Mesenchymal stem cell (in vitro differentiated cells and primary cell): ENCODE results near the gene KRT71.
A peak's percentile ranks its signal among the peaks of the same experiment; 100 is the strongest.

Experiments
- DNase-seq: peaks from one replicate; pipeline ENCODE4 v3.0.0-alpha.2; 2013
- H2AFZ ChIP-seq: one replicate; pipeline ENCODE4 v1.6.1; 2013; ENCODE audit warnings: low read depth, mild to moderate bottlenecking, control low read depth, inconsistent platforms, low read length, moderate library complexity
- H2AK5ac ChIP-seq: 2 replicates; pipeline ENCODE4 v1.6.1; 2013; ENCODE audit warnings: low read length, moderate library complexity, mild to moderate bottlenecking, inconsistent platforms; ENCODE audit not compliant: severe bottlenecking
- H2BK120ac ChIP-seq: one replicate; pipeline ENCODE4 v1.6.1; 2013; ENCODE audit warnings: low read depth, mild to moderate bottlenecking, inconsistent platforms, low read length, moderate library complexity
- H2BK12ac ChIP-seq, 2 experiments: one replicate each; pipeline ENCODE4 v1.6.1; 2013; ENCODE audit warnings: inconsistent platforms in 2 of 2, low read length in 2 of 2, mild to moderate bottlenecking in 2 of 2, moderate library complexity in 2 of 2, control low read depth in 1 of 2
- H2BK15ac ChIP-seq: one replicate; pipeline ENCODE4 v1.6.1; 2013; ENCODE audit warnings: mild to moderate bottlenecking, low read depth, inconsistent platforms; ENCODE audit not compliant: poor library complexity, severe bottlenecking
- H2BK5ac ChIP-seq: 2 replicates; pipeline ENCODE4 v1.6.1; 2013; ENCODE audit warnings: low read depth, mild to moderate bottlenecking, low read length, control low read depth, inconsistent platforms; ENCODE audit not compliant: poor library complexity, severe bottlenecking
- H3K14ac ChIP-seq, 2 experiments: one replicate each; pipeline ENCODE4 v1.6.1; 2013; ENCODE audit warnings: inconsistent platforms in 2 of 2, low read length in 2 of 2, control low read depth in 1 of 2, mild to moderate bottlenecking in 1 of 2, moderate library complexity in 1 of 2
- H3K18ac ChIP-seq, 2 experiments: one replicate each; pipeline ENCODE4 v1.6.1; 2013; ENCODE audit warnings: inconsistent platforms in 2 of 2, low read length in 2 of 2, control low read depth in 1 of 2, low read depth in 1 of 2, mild to moderate bottlenecking in 1 of 2
- H3K23ac ChIP-seq, 2 experiments: one replicate each; pipeline ENCODE4 v1.6.1; 2013; ENCODE audit warnings: inconsistent platforms in 2 of 2, low read length in 2 of 2, mild to moderate bottlenecking in 2 of 2, moderate library complexity in 2 of 2, control low read depth in 1 of 2
- H3K27ac ChIP-seq: 2 replicates; pipeline ENCODE4 v1.5.1; 2013; ENCODE audit warnings: mild to moderate bottlenecking, moderate library complexity, low read length, control low read depth, inconsistent platforms; ENCODE audit not compliant: poor library complexity, severe bottlenecking
- H3K27me3 ChIP-seq, 2 experiments: 2 replicates each; pipeline versions ENCODE4 v1.6.1 to v1.7.0; 2013; ENCODE audit warnings: low read length in 2 of 2, mild to moderate bottlenecking in 2 of 2, moderate library complexity in 2 of 2, control low read depth in 1 of 2, inconsistent platforms in 1 of 2; ENCODE audit not compliant: control insufficient read depth in 1 of 2, insufficient read depth in 1 of 2
- H3K36me3 ChIP-seq, 2 experiments: 2 replicates each; pipeline versions ENCODE4 v1.6.1 to v1.7.0; 2013; ENCODE audit warnings: low read length in 2 of 2, control low read depth in 1 of 2, inconsistent platforms in 1 of 2, low read depth in 1 of 2, mild to moderate bottlenecking in 1 of 2; ENCODE audit not compliant: insufficient read depth in 2 of 2, control insufficient read depth in 1 of 2
- H3K4ac ChIP-seq, 2 experiments: one replicate each; pipeline ENCODE4 v1.6.1; 2013; ENCODE audit warnings: inconsistent platforms in 2 of 2, low read length in 2 of 2, mild to moderate bottlenecking in 2 of 2, moderate library complexity in 2 of 2, control low read depth in 1 of 2, low read depth in 1 of 2
- H3K4me1 ChIP-seq: 2 replicates; pipeline ENCODE4 v1.6.1; 2013; ENCODE audit warnings: low read depth, low read length, control low read depth; ENCODE audit not compliant: control insufficient read depth, insufficient read depth
- H3K4me2 ChIP-seq: 2 replicates; pipeline ENCODE4 v1.6.1; 2013; ENCODE audit warnings: low read length, mild to moderate bottlenecking, inconsistent platforms; ENCODE audit not compliant: poor library complexity, severe bottlenecking
- H3K4me3 ChIP-seq, 2 experiments: 2 replicates each; pipeline versions ENCODE4 v1.5.1 to v1.7.0; 2013; ENCODE audit warnings: low read length in 2 of 2, mild to moderate bottlenecking in 2 of 2, control low read depth in 1 of 2, low read depth in 1 of 2; ENCODE audit not compliant: insufficient read depth in 1 of 2
- H3K79me1 ChIP-seq: replicated peaks from 2 replicates; pipeline ENCODE4 v1.6.1; 2013; ENCODE audit warnings: mild to moderate bottlenecking, control low read depth, low read length, inconsistent platforms; ENCODE audit not compliant: poor library complexity, severe bottlenecking
- H3K9ac ChIP-seq: 2 replicates; pipeline ENCODE4 v1.7.0; 2013; ENCODE audit warnings: mild to moderate bottlenecking, low read length, moderate library complexity
- H3K9me3 ChIP-seq: 2 replicates; pipeline ENCODE4 v1.7.0; 2013; ENCODE audit warnings: mild to moderate bottlenecking, low read length; ENCODE audit not compliant: control insufficient read depth
- H4K8ac ChIP-seq: one replicate; pipeline ENCODE4 v1.6.1; 2013; ENCODE audit warnings: inconsistent platforms, mild to moderate bottlenecking, low read length, moderate library complexity
- H4K91ac ChIP-seq: one replicate; pipeline ENCODE4 v1.6.1; 2013; ENCODE audit warnings: mild to moderate bottlenecking, low read length, inconsistent platforms
- WGBS: methylation state at CpG from one replicate; pipeline ENCODE4 v1.1.7; 2013; ENCODE audit warnings: mixed read lengths; 5-methylcytosine and 5-hydroxymethylcytosine counted together

The KRT71 gene

GRCh38 chr12:52542157-52542556 is 10.8 kb downstream of the KRT71 start:
- no peaks in the 10 kb centered on the region for H3K4me1 ChIP-seq
- peaks cover 0 to 44% of the 10 kb centered on the region in 2 experiments for H3K27me3 ChIP-seq
- DNase-seq = no peak
- H3K23ac ChIP-seq = no peak overlapping the region
- no peak overlapping the region for H2BK12ac ChIP-seq
- H2BK5ac ChIP-seq = no peak overlapping the region
- no peak overlapping the region for H2AK5ac ChIP-seq
- H2BK120ac ChIP-seq = no peak overlapping the region
- no peak overlapping the region for H4K8ac ChIP-seq
- H3K36me3 ChIP-seq = no peaks in the 10 kb centered on the region
- no peak overlapping the region for H3K9ac ChIP-seq
- H3K4me2 ChIP-seq = no peak overlapping the region
- H4K91ac ChIP-seq = no peak overlapping the region
- H2AFZ ChIP-seq = no peak overlapping the region
- H3K27ac ChIP-seq = no peak overlapping the region
- no peaks in the 10 kb centered on the region for H3K9me3 ChIP-seq
- H3K14ac ChIP-seq = no peak overlapping the region
- no peak overlapping the region for H2BK15ac ChIP-seq
- H3K4me3 ChIP-seq = no peak overlapping the region
- no peak overlapping the region for H3K18ac ChIP-seq
- H3K79me1 ChIP-seq = no peaks in the 10 kb centered on the region
- no peak overlapping the region for H3K4ac ChIP-seq

GRCh38 chr12:52541709-52542108 is 11.2 kb downstream of the KRT71 start:
- H4K91ac ChIP-seq = no peak overlapping the region
- no peaks in the 10 kb centered on the region for H3K79me1 ChIP-seq
- H4K8ac ChIP-seq = no peak overlapping the region
- no peak overlapping the region for H3K4me2 ChIP-seq
- no peaks in the 10 kb centered on the region for H3K4me1 ChIP-seq
- no peak overlapping the region for H2BK120ac ChIP-seq
- no peak overlapping the region for H3K27ac ChIP-seq
- H3K4ac ChIP-seq = no peak overlapping the region
- no peaks in the 10 kb centered on the region for H3K9me3 ChIP-seq
- 88% methylated on average over 3 of the region's 5 CpGs for WGBS
- H3K27me3 ChIP-seq = peaks cover 0 to 43% of the 10 kb centered on the region in 2 experiments
- no peak overlapping the region for H3K9ac ChIP-seq
- no peak overlapping the region for H3K23ac ChIP-seq
- no peak overlapping the region for H3K14ac ChIP-seq
- H3K36me3 ChIP-seq = no peaks in the 10 kb centered on the region
- H3K4me3 ChIP-seq = no peak overlapping the region
- H2BK5ac ChIP-seq = no peak overlapping the region
- H2AFZ ChIP-seq = no peak overlapping the region
- no peak for DNase-seq
- H3K18ac ChIP-seq = no peak overlapping the region
- H2AK5ac ChIP-seq = no peak overlapping the region
- H2BK12ac ChIP-seq = no peak overlapping the region
- no peak overlapping the region for H2BK15ac ChIP-seq

GRCh38 chr12:52540531-52540930 is 12.4 kb downstream of the KRT71 start:
- no peaks in the 10 kb centered on the region for H3K9me3 ChIP-seq
- H2AK5ac ChIP-seq = no peak overlapping the region
- H3K36me3 ChIP-seq = no peaks in the 10 kb centered on the region
- H3K27ac ChIP-seq = no peak overlapping the region
- H3K79me1 ChIP-seq = no peaks in the 10 kb centered on the region
- no peak overlapping the region for H3K4ac ChIP-seq
- peak overlapping the region; percentile 18 for H4K91ac ChIP-seq
- no peak overlapping the region for H2AFZ ChIP-seq
- no peak overlapping the region for H2BK120ac ChIP-seq
- H3K4me3 ChIP-seq = no peak overlapping the region
- WGBS = 85% methylated on average over 7 of the region's 7 CpGs
- H3K4me2 ChIP-seq = no peak overlapping the region
- no peak for DNase-seq
- no peak overlapping the region for H3K23ac ChIP-seq
- no peak overlapping the region for H2BK12ac ChIP-seq
- no peak overlapping the region for H3K18ac ChIP-seq
- peaks cover 0 to 35% of the 10 kb centered on the region in 2 experiments for H3K27me3 ChIP-seq
- no peak overlapping the region for H3K9ac ChIP-seq
- H3K4me1 ChIP-seq = no peaks in the 10 kb centered on the region
- H3K14ac ChIP-seq = no peak overlapping the region
- no peak overlapping the region for H4K8ac ChIP-seq
- H2BK15ac ChIP-seq = no peak overlapping the region
- H2BK5ac ChIP-seq = no peak overlapping the region

- Histone ChIP-seq H3K27me3 (peaks cover 0 to 28% of the 10 kb centered on the region in 2 experiments), H3K36me3 (no peaks in the 10 kb centered on the region), H3K4me3 (no peak overlapping the region), H2BK5ac (no peak overlapping the region), H2BK120ac (no peak overlapping the region), H4K8ac (no peak overlapping the region), H3K9ac (no peak overlapping the region), H3K9me3 (no peaks in the 10 kb centered on the region), H2BK15ac (no peak overlapping the region), H3K4me1 (no peaks in the 10 kb centered on the region), H3K18ac (no peak overlapping the region), H3K4me2 (no peak overlapping the region), H3K27ac (no peak overlapping the region), H2AFZ (no peak overlapping the region), H3K14ac (no peak overlapping the region), H3K79me1 (no peaks in the 10 kb centered on the region), H2BK12ac (no peak overlapping the region), H4K91ac (no peak overlapping the region), H2AK5ac (no peak overlapping the region), H3K4ac (no peak overlapping the region), H3K23ac (no peak overlapping the region)
- DNase-seq = no peak
- 82% methylated on average over 3 of the region's 3 CpGs for WGBS
Measured at GRCh38 chr12:52539821-52540173, 13.1 kb downstream of the KRT71 start.
